ENCODE data around the gene FBLIM1. TPM values are rescaled to one million over a fixed set of nuclear protein-coding genes. Genes with fewer than 3 reads are reported as not detected.

The FBLIM1 gene
- total and polyA plus RNA-seq, 2 experiments from 2014 or later, result 91.6 to 186 TPM

DNA sequence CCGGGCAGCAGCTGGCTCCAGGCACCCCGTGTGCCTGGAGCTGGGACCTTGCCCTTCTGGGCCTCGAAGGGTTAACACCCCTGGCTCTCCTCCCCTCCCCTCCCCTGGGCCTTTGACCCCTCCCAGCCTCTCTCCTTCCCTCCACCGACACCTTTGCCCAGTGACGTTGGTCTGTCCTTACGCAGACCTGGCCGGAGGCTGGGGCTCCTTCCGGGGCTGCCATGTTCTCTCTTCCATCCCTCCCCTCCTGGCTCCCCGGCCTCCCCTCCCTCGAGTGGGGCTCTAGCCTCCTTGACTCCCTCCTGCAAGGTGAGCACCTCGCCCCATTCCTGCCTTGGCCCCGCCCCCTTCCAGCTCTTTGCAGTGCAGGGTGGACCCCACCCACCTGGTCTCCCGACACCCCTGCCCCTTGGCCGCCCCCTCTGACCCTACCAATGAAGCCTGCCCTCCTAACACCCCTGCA lies 16.2 kb upstream of the FBLIM1 start, which contains the start of gene TMEM82:
TMEM82 (plus strand) TSS at position 161 of the 463 bp plus-strand sequence; CDS start at position 222, 61 bp downstream.
- no peak for TF ChIP-seq CTCF (IDR thresholded peaks at IDR 0.05; ENCODE audit: low read depth, low read length)
- no peaks in the 10 kb centered on the region for H3K36me3 ChIP-seq
- no peaks in the 10 kb centered on the region for H3K27me3 ChIP-seq
- peaks cover 7% of the 10 kb centered on the region for H3K4me1 ChIP-seq (ENCODE audit: low read depth)
- no peaks in the 10 kb centered on the region for H3K9me3 ChIP-seq (ENCODE audit: low read depth)
- no peak within 1 kb of the TSS for H3K4me3 ChIP-seq
- DNase-seq (ENCODE audit: low read depth in 1 of 2, low spot score in 1 of 2), result no peak
- H3K27ac ChIP-seq, result no peak within 1 kb of the TSS

DNA sequence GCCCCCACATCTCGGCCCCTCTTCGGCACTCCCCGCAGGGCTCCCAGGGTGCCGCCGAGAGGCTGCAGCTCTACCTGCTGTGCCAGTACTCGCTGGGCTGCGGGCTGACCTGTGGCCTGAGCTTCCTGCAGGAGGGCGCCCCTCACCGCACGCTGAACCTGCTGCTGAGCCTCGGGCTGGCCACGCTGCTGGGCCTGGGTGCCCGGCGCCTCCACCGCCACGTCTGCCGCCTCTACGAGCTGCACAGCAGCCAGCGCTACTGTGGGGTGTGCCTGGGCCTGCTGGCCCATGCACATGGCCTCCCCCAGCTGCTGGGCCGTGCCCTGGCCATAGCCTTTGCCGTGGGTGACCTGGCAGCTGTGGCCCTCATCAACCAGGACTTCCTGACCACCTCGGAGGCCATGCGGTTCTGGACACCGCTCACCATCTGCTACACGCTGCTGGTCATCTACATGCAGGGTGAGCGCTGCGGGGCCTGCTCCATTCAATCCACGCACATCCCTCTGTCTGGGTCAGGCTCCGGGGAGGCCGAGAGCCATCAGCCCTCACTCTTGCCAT lies 14.4 kb upstream of the FBLIM1 start:
- no peak overlapping the region for H3K4me3 ChIP-seq
- H3K36me3 ChIP-seq, result no peaks in the 10 kb centered on the region
- no peak for TF ChIP-seq CTCF (IDR thresholded peaks at IDR 0.05; ENCODE audit: low read depth, low read length)
- H3K4me1 ChIP-seq (ENCODE audit: low read depth), result peaks cover 12% of the 10 kb centered on the region
- no peaks in the 10 kb centered on the region for H3K27me3 ChIP-seq
- no peak overlapping the region for H3K27ac ChIP-seq
- H3K9me3 ChIP-seq (ENCODE audit: low read depth), result no peaks in the 10 kb centered on the region
- DNase-seq (ENCODE audit: low read depth in 1 of 2, low spot score in 1 of 2), result no peak

GRCh38 chr1:15747378-15747777 lies 11.2 kb upstream of the FBLIM1 start:
- peaks cover 12% of the 10 kb centered on the region for H3K4me1 ChIP-seq (ENCODE audit: low read depth)
- H3K9me3 ChIP-seq (ENCODE audit: low read depth), result no peaks in the 10 kb centered on the region
- no peak overlapping the region for H3K4me3 ChIP-seq
- TF ChIP-seq CTCF (IDR thresholded peaks at IDR 0.05; ENCODE audit: low read depth, low read length), result no peak
- peak overlapping the region; percentile 78 for H3K27ac ChIP-seq
- H3K27me3 ChIP-seq, result no peaks in the 10 kb centered on the region
- peak in 1 of 2 donors; percentile 75 for DNase-seq (ENCODE audit: low read depth in 1 of 2, low spot score in 1 of 2)
- H3K36me3 ChIP-seq, result no peaks in the 10 kb centered on the region

- H3K9me3 ChIP-seq (ENCODE audit: low read depth), result no peaks in the 10 kb centered on the region
- no peaks in the 10 kb centered on the region for H3K27me3 ChIP-seq
- H3K4me1 ChIP-seq (ENCODE audit: low read depth), result peaks cover 12% of the 10 kb centered on the region
- H3K36me3 ChIP-seq, result no peaks in the 10 kb centered on the region
- no peak overlapping the region for H3K4me3 ChIP-seq
- DNase-seq (ENCODE audit: low read depth in 1 of 2, low spot score in 1 of 2), result no peak
- H3K27ac ChIP-seq, result peak overlapping the region; percentile 78
- no peak for TF ChIP-seq CTCF (IDR thresholded peaks at IDR 0.05; ENCODE audit: low read depth, low read length)
These were observed 10.3 kb upstream of the FBLIM1 start for GRCh38 chr1:15748264-15748663.

DNA sequence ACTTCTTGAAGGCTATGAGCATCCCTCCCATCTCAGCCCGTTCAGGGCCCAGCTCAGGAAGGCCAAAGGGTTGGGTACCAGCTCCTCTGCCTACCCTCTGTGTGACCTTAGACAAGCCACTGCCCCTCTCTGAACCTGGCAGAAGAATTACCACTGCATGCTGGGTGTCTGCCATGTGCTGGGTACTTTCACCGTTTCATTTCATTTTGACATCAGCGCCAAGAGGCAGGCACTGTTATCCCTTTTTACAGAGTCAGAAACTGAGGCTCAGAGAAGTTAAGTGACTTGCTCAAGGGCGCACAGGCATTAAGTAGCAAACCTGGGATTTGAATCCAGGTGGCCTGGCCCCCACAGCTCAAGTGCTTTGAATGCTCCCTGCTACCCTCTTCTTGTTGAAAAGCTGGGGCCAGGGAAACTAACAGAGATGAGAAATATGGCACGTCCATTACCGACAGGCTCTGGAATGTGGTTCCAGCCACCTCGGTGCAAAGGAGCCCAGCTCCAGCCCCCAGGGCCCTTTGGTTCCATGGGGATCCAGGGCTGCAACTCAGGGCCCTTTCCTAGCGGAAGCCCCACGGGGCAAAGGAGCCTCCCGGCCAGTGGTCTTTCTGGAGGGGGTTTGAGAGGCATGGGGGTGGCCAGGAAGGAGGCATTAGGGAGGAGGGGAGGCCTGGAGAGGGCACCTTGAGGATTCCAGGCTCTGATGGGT lies 9.8 kb upstream of the FBLIM1 start:
- no peak for DNase-seq (ENCODE audit: low read depth in 1 of 2, low spot score in 1 of 2)
- Histone ChIP-seq H3K27ac (no peak overlapping the region), H3K27me3 (no peaks in the 10 kb centered on the region), H3K9me3 (ENCODE audit: low read depth) (no peaks in the 10 kb centered on the region), H3K36me3 (no peaks in the 10 kb centered on the region), H3K4me3 (no peak overlapping the region), H3K4me1 (ENCODE audit: low read depth) (peaks cover 12% of the 10 kb centered on the region)
- no peak for TF ChIP-seq CTCF (IDR thresholded peaks at IDR 0.05; ENCODE audit: low read depth, low read length)

Measured in cardiac muscle cell (in vitro differentiated cells and primary cell).